Measurements from ENCODE around the gene SPR.

GRCh38 chr2:72895154-72895553 is 7.9 kb downstream of the SPR start:
- TF ChIP-seq EZH2 (IDR thresholded peaks at IDR 0.05; ENCODE audit: borderline replicate concordance, insufficient read depth, low read depth, low read length, poor library complexity, severe bottlenecking) (no peak), CTCF (IDR thresholded peaks at IDR 0.05) (no peak)

All from B cell (primary cell).